ENCODE data around the gene EML2.
"Not testable (repeated sequence)": the region's sequence is repeated elsewhere in the genome, so short reads cannot be mapped to it uniquely, and the experiment has no call there.

The EML2 gene

DNA sequence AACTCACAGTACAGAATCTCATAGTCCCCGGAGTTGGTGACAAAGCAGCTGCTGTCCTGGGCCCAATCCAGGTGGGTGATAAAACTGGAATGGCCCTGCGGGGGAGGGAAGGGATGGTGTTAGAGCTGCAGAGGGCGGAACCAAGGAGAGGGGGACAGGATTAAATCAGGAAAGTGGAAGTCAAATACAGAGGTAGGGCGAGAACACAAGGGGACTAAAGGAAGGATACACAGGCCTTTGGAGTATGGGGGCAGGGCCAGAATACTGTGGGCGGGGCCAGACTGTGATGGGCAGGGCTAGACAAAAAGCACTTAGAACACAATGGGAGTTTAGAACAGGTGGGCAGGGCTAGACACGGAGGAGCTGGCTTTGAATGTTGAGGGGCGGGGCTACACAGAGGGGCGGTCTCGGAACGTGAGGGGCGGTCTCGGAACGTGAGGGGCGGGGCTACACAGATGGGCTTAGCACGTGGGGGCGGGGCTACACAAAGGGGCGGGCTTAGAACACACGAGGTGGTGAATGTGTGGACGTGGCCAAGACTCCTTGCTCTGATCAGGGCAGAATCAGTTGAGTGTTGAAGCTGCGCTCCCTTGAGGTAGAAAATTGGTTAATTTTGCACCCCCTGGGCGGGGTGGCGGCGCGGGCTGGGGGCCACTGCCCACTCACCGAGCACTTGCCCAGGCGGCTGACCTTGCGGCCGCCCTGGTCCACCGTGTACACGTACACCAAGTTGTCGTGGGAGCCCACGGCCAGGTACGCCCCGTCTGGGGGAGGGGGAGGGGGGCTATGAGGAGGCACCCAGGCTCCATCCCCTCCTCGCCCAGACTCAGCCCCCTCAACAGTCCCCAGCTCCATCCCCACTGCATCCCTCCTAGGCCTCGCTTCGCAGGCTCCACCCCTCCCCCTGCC, 23.1 kb downstream of the EML2 start:
- DNase-seq (ENCODE audit: low spot score), result peak; percentile 66

GRCh38 chr19:45615056-45615455, 24.1 kb downstream of the EML2 start:
- not testable (repeated sequence) for DNase-seq (ENCODE audit: low spot score)

DNA sequence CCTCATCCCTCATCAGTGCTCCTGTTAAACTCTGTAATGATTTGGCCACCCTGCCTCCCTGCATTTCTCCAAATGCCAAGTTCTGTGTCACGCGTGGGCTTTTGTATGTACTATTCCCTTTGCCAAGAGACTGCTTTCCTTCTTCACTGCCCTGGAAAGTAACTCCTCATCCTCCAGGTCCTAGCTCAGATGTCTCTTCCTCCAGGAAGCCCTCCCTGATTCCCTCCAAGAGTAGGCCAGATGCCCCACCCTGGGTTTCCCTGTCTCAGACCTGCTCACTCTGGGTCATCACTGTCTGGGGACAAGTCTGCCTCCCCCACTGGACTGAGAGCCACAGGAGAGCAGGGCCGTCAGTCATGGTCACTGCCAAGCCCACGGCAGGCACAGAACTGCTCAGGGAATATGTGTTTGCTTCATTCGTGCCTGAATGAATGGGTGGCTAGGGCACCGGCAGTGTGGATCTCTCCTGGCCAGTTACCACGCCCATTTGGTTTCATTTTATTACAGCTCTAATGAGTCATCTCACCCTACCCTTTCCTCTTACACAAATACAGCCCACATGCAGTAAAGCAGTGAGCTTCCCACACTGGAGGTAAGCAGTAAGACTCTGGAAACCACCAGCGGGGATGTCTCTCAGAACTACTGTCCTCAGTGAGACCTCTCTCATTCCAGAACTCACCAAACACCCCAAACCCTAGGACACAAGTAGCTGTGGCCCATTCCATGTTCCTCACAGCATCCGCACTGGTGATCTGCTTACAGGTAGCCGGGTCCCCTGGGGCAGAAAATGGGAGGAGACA, 25.1 kb downstream of the EML2 start:
- DNase-seq (ENCODE audit: low spot score), result peak; percentile 56

- DNase-seq (ENCODE audit: low spot score), result no peak
Measured at GRCh38 chr19:45608948-45609347, 30.2 kb downstream of the EML2 start.

DNA sequence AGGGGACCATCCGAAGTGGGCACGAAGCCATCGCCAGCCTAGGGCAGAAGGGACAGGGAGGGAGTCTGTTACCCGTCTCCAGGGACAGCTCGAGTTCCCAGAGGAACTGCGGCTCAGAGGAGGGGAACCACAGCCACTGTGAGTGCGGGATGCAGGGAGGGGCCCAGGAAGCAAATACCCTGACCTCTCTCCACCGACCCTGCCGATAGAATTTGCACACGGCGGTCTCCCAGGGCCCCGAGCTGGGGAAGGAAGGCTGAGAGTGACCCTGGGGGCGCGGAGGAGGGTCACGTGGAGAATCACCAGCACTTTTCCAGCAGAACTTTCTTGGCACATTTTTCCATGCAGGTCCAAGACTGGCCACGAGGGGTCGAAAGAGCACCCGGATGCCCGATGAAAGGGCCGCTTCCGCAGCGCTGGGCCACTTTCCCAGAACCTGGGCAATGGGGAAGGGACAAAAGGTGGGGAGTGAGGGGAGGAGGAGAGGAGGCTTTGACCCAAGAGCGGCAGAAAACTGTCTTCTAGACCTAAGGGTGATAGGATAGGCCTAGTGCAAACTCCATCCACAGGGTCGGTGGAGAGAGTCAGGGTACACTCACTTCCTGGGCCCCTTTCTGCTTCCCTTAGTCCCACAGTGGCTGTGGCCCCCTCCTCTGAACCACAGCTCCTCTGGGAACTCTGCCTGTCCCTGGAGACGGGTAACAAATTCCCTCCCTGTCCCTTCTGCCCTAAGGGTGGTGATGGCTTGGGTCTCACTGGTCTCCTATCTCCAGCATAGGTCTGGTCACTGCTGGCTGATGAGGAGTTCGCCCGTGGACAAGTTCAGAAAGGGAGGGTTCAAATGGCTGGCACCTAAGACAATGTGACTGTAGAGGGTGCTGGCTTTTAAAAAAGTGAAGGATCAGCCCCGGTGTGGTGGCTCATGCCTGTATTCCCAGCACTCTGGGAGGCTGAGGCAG, 31.8 kb downstream of the EML2 start:
- peak; percentile 43 for DNase-seq (ENCODE audit: low spot score)

GRCh38 chr19:45601524-45602374, 37.4 kb downstream of the EML2 start, which contains the start of gene GPR4:
TSS of gene GPR4 (minus strand) at chr19:45602212. CDS start at chr19:45591866, 10,346 bp downstream.
- DNase-seq (ENCODE audit: low spot score), result no peak

- no peak for DNase-seq (ENCODE audit: low spot score)
Measured at GRCh38 chr19:45601115-45601514, 38.1 kb downstream of the EML2 start.

DNA sequence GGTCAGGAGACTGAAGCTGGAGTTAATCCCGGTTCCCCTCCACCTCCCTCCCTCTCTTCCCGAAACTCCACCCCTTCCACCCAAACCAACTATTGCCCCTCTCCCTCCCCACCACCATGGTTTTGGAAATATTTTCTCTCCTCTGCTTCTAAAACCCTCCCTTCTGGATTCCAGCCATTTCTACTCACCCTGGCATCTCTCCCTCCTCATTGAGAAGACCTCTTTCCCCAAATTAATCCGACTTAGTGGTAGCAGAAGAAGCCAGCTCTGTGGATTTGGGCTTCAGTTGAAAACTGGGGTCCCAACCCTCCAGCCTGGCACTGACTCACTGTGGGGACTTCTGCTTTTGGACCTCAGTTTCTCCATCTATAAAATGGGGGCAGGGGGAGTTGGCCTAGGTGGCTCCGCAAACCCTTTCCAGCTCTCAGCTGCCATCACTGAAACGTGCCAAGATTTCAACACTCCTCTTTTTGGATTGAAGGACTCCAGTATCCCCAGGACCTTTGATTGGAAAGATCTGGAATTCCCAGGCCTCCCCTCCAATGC, 38.8 kb downstream of the EML2 start:
- no peak for DNase-seq (ENCODE audit: low spot score)

DNA sequence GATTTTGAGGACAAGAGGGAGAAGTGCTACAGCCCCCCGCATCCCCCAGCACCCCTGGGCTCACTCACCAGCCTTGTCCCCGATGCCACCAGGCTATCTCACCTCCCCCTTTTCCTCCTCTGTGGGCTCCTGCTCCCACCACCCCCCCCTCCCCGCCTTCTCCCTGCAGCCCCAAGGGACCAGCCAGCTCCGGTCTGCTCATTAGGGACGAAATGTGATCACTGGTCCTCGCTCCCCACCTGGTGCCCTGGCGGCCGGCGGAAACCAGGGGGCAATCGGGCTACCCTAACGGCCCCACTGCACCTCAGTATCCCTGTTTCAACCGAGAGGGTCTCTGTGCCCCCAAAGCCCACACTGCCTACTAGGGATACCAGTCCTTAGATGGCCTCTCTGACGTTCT, 39.9 kb downstream of the EML2 start:
- DNase-seq (ENCODE audit: low spot score), result no peak

DNA sequence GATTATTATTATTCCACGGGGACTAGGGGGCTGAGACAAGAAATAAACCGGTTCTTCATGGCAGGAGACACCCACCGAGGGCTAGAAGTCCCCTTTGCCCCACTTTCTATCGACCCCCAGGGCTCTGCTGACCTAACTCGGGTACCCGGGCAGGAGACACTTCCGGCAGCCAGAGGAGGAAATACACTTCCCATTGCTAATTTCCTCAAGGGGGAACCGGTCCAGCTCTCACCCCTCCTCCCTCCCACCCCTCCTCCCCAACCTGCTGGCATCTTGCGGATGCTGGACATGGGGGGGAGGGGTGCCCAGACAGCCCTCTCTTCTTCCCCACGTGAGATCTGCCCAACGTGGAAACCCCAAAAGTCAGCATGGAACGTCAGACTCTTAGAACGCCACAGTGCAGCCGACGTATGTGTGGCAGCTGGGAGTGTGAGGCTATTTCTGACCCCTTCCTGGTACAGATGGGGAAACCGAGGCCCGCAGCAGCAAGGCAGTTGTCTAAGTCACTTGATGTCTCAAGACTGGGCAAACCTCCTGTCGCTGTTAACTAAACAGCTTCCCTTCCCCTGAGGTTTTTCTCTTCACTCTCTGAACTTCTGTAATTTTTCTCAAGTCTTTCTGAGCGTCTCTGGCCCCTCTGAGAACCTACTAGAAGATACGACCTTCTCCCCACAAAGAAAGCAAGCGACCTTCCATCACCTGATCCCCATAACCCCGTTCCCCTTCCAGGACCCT, 40.8 kb downstream of the EML2 start:
- no peak for DNase-seq (ENCODE audit: low spot score)

DNA sequence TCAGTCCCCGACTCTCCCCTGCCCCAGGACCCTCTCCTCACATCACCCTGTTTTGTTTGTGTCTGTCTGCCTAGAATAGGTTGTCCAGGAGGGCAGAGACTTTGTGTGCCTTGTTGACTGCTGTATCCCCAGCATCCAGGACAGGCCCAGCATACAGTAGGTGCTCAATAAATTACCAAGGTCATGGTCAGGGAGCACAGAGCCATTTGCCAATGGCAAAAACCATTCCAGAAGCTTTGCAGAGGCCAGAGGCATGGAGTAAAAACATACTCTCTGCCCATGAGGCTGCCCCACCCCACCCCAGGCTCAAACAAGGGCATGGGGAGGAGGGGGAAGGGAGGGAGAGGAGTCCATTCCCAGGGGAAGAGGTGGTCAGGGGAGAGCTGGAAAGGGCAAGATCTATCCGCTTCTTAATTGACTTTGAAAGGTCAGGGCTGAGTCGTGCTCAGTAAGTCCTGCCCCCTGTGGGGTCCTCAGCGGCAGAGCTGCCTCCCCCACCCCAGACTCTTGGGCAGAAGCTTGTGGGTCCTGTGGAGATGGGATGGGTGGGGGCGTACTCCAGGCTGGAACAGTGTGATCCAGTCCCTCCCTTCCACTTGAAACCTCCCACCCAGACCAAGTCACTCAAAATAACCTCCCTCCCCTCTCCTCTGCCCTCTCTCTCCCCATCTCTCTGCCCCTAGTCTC, 41.6 kb downstream of the EML2 start:
- no peak for DNase-seq (ENCODE audit: low spot score)

DNA sequence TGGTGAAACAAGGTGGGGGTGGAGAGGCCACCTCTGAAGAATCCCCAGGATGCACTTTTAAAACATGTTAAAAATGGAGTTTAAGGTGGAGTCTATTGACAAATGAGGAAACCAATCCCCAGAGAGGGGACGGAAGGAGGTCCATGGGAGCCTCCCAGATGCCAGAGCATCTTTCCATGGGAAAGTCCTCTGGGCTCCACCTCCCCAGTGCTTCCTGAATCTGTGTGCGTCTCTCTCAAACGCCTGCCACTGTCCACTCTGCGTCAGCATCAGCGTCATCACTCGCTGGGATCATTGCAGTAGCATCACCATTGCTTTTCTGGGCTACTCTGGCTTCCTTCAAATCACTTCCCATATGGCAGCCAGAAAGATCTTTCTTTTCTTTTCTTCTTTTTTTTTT, 43.4 kb downstream of the EML2 start:
- DNase-seq (ENCODE audit: low spot score), result no peak

- no peak for DNase-seq (ENCODE audit: low spot score)
Measured at GRCh38 chr19:45593520-45593919, 45.7 kb downstream of the EML2 start.

- DNase-seq (ENCODE audit: low spot score), result no peak
Measured at GRCh38 chr19:45592366-45592765, 46.8 kb downstream of the EML2 start.

DNA sequence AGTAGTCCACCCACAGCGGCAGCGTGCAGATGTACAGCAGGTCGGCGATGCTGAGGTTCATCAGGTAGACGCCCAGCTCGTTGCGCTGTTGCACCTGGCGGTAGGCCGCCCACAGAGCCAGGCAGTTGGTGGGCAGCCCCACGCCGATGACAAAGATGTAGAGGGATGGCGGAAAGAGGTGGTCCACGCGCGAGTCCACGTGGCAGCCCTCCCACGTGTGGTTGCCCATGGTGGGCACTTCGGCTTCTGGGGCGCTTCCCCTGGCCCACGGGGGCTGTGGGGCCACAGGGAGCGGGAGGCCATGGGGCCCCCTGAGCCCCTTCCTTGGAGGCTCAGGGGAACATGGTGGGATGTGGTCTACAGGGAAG, 47.6 kb downstream of the EML2 start:
- no peak for DNase-seq (ENCODE audit: low spot score)

DNA sequence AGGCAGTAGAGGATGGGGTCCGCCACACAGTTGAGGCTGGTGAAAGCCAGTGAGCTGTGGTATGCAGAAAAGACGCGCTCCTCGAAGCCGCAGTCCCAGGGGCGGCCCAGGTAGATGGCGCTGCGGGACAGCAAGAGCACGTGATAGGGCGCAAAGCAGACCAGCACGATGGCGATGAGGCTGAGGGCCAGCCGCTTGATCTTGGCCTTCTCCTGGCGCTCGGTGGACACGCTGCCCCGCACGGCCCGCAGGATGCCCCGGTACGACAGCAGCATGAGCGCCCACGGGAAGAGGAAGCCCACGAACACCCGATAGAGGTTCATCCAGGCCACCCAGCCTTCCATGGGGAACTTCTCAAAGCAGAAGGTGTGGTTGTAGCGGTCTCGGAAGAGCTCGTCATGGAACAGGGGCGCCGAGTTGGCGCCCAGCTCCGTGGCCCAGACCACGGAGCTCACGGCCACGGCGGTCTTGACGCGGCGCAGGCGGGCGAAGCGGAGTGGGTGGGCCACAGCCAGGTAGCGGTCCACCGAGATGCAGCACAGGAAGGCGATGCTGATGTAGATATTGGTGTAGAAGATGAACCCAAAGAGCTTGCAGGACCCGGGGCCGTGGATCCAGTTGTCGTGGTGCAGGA, 48.1 kb downstream of the EML2 start:
- DNase-seq (ENCODE audit: low spot score), result peak; percentile 33

DNA sequence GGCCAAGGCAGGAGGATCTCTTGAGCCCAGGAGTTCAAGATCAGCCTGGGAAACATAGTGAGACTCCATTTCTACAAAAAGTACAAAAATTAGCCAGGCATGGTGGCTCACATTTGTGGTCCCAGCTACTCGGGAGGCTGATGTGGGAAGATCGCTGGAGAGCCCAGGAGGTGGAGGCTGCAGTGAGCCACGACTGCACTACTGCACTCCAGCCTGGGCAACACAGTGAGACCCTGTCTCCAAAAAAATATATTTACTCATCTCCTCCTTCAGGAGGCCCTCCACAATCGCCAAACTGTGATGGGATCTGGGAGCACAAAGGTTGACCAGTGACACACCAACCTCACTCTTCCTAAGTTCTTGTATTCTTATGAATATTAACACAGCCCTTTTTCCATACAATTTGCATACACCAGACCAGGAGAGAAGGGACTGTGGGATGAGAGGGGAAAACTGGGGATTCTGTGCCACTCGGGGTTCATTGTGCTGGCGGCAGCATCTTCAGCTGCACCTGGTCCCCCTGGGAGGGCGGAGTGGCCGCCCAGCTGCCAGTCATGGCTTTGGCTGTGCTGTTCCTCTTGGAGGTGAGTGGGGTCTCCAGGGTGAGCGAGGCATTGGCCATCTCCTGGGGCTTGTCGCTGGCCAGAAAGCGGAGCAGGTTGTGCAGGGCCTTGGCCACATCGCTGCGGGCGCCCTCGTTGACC, 48.7 kb downstream of the EML2 start:
- no peak for DNase-seq (ENCODE audit: low spot score)

GRCh38 chr19:45589768-45590167, 49.4 kb downstream of the EML2 start:
- no peak for DNase-seq (ENCODE audit: low spot score)
